GM21717 (cell line): ENCODE measurements around the gene BTF3L4.

Source experiments
- ATAC-seq: cut with Tn5 transposase; IDR thresholded peaks from one replicate; pipeline ENCODE4 v1.9.1; 2021; ENCODE audit warnings: mild to moderate bottlenecking, moderate library complexity; ENCODE audit not compliant: unreplicated experiment

Gene BTF3L4

DNA sequence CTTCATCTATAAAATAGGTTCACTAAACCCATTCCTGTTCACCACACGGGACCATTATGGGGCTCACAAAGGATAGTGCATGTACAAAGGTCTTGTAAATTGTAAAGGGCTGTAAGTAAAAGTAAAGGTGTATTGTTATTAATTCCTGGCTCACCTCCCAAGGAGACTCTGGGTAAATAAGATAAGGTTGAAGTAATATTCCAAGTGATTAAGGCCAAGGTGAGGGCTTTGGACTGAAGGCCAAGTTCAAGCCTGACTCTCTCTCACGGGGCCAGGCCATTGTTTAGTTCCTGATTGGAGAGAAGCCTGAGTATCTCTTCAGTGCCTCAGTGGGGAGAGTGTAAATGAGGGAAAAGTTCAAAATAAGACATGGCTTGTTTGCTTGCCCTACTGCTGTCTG lies 66.3 kb downstream of the BTF3L4 start:
- no peak for ATAC-seq

DNA sequence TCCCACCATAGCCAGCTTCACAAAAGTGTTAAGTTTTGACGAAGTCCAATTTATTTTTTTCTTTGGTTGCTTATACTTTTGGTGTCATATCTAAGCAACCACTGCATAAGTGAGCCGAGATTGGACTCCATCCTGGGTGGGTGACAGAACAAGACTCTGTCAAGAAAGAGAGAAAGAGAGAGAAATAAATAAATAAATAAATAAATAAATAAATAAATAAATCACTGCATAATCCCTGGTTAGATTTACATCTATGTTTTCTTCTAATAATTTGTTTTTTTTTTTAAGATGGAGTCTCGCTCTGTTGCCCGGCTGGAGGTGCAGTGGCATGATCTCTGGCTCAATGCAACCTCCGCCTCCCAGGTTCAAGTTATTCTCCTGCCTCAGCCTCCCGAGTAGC lies 67.5 kb downstream of the BTF3L4 start:
- no peak for ATAC-seq

DNA sequence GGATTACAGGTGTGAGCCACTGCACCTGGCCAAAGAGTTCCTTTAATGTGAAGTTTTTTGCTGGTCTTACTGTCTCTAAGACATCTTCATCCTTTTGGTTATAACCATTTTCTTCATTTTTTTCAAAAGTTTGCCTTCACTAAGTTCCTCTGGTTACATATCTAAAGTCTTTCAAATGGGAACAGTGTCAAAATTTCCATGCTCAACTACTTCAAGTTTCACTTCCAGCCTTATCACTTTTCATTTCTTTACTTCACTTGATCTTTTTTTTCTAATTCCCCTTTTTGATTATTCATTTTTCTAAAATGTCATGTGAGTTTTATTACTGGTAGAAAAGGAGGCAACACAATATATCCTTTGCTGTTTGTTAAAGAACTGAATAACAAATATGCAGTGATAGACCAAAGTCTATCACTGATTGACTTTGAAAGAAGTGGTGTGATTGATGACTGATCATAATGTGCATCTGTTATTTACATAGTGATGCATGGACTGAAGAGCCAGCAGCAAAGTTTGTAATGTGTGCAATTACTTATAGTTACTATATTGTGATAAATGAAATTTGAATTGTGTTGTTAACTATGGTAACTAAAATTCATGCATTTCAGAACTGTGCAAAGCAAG lies 69.8 kb downstream of the BTF3L4 start:
- no peak for ATAC-seq

DNA sequence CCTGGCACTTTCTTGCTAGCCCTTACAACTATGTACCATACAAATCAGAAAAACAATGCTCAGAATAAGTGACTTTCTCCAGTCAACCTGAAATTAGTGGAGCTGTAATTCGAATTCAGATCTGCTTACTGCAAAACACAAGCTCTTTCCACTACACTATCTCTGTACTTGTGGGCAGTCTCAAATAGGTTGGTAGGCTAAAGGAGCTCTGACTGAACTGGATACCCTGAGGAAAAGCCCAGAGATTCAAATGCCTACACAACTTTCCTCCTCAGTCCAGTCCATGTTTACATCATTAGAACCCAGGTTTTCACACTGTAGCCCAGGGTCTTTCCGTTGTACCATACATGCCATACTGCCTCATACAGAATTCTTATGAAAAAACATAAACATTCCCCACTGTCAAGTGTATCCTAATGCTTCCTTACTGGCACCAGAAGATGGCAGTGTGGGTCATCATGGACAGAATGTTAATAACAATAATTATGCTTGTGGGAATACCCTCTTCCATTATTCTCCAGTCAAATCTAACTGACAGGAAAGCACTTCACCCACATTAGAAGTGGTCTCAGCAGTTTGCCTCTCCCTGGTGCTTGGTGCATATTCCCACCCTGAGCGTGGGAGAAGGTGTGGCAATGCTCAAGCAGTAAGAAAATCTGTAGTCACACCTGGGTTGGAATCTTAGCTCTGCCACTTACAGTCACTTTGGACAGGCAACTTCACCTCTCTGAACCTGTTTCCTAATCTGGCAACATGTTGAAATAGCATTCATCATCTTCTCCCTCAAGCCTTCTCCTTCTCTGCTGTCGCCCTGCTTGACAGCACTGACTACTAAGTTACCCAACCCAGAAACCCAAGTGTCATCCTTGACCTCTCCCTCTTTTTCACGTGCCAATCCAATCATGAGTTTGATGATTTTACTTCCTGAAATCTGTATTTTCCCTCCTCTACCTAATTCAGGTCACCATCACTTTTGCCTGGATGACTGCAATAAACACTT lies 71.4 kb downstream of the BTF3L4 start:
- ATAC-seq = no peak

DNA sequence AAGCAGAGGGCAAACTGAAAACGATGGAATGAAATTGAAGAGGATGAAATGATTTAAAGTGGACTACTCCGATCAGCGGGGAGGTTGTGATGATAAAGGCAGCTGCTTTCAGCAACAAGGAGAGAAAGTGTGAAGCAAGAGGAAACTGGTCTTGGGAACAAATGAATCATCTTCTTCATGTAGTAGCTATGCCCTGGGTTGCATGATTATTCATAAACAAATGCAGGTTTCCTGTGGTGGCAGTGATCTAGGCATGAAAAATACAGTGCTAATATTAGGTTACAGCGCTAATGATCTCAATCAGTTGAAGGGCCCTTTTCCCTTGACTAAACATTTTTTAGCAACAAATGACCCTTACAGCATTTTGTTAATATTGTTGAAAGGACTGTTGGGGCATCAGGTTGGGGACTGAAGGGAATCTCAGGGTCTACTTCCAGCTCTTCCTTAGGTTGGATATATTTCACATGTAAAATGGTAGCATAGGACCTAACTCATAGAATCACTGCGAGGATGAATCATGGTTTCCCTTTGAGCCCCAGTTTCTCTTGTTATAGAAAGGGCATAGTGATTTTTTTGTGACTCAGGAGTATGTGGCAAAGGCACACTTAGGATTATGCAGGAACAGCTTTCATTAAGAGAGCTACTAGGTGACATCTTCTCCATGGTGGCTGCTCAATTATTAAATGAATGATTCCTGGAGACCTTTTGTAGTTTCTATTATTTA lies 83.9 kb downstream of the BTF3L4 start:
- ATAC-seq = peak; percentile 53
